HepG2 (cell line): Measurements from ENCODE around the gene VPS13D. TPM values are rescaled to one million over a fixed set of nuclear protein-coding genes. Genes with fewer than 3 reads are reported as not detected.

Source experiments
- BORCS8-MEF2B ChIP-seq: sonication (generic); formaldehyde crosslinking; IDR thresholded peaks from 2 replicates; pipeline ENCODE4 v1.8.0; 2022; ENCODE audit warnings: mild to moderate bottlenecking, missing genetic modification reagents
- CREM ChIP-seq, 2 experiments: sonication (generic) in 1 of 2; formaldehyde crosslinking in 1 of 2; IDR thresholded peaks; 2 replicates each; pipeline versions ENCODE4 v1.4.0 to v1.6.1; 2016 to 2020; ENCODE audit warnings: antibody characterized with exemption in 1 of 2, mild to moderate bottlenecking in 1 of 2, missing genetic modification reagents in 1 of 2
- ELF1 ChIP-seq: sonication (generic); formaldehyde crosslinking; IDR thresholded peaks from 2 replicates; pipeline ENCODE4 v1.4.0; 2020; ENCODE audit warnings: missing genetic modification reagents
- FOXK1 ChIP-seq: sonication (generic); formaldehyde crosslinking; IDR thresholded peaks from 2 replicates; pipeline ENCODE4 v1.4.0; 2020; ENCODE audit warnings: low read depth, missing genetic modification reagents, borderline replicate concordance
- HIVEP1 ChIP-seq: sonication (generic); formaldehyde crosslinking; IDR thresholded peaks from 2 replicates; pipeline ENCODE4 v1.4.0; 2020; ENCODE audit warnings: mild to moderate bottlenecking, missing genetic modification reagents
- HOXA9 ChIP-seq: sonication (generic); formaldehyde crosslinking; IDR thresholded peaks from 2 replicates; pipeline ENCODE4 v1.8.1; 2022; ENCODE audit warnings: missing genetic modification reagents, mild to moderate bottlenecking, moderate library complexity, borderline replicate concordance
- IKZF4 ChIP-seq: sonication (generic); formaldehyde crosslinking; IDR thresholded peaks from 2 replicates; pipeline ENCODE4 v1.5.1; 2020; ENCODE audit warnings: borderline replicate concordance, mild to moderate bottlenecking, low read depth, missing genetic modification reagents; ENCODE audit errors: not compliant biosample characterization
- RBM22 ChIP-seq: fragments of 200-400 bp; formaldehyde crosslinking; optimal IDR thresholded peaks from 2 replicates; pipeline ENCODE3; 2017; ENCODE audit warnings: mild to moderate bottlenecking, low read length, moderate library complexity
- SMAD1 ChIP-seq: sonication (generic); formaldehyde crosslinking; IDR thresholded peaks from 2 replicates; pipeline ENCODE4 v1.4.0; 2020; ENCODE audit warnings: missing genetic modification reagents, low read depth, mild to moderate bottlenecking, borderline replicate concordance
- STAT6 ChIP-seq: sonication (generic); formaldehyde crosslinking; IDR thresholded peaks from 2 replicates; pipeline ENCODE4 v1.4.0; 2020; ENCODE audit warnings: missing genetic modification reagents, mild to moderate bottlenecking, borderline replicate concordance
- TRAFD1 ChIP-seq: sonication (generic); formaldehyde crosslinking; IDR thresholded peaks from 2 replicates; pipeline ENCODE4 v1.5.1; 2020; ENCODE audit warnings: missing genetic modification reagents, mild to moderate bottlenecking, borderline replicate concordance
- YEATS2 ChIP-seq: sonication (generic); formaldehyde crosslinking; IDR thresholded peaks from 2 replicates; pipeline ENCODE4 v1.4.0; 2020; ENCODE audit warnings: missing genetic modification reagents, borderline replicate concordance
- ZNF18 ChIP-seq: sonication (generic); formaldehyde crosslinking; IDR thresholded peaks from 2 replicates; pipeline ENCODE4 v1.8.0; 2022; ENCODE audit warnings: mild to moderate bottlenecking, missing genetic modification reagents; ENCODE audit not compliant: insufficient replicate concordance
- ZNF251 ChIP-seq: sonication (generic); formaldehyde crosslinking; IDR thresholded peaks from 2 replicates; pipeline ENCODE4 v1.9.0; 2021; ENCODE audit warnings: mild to moderate bottlenecking, missing genetic modification reagents
- ZNF350 ChIP-seq: sonication (generic); formaldehyde crosslinking; IDR thresholded peaks from 2 replicates; pipeline ENCODE4 v1.4.0; 2020; ENCODE audit warnings: mild to moderate bottlenecking, low read depth, missing genetic modification reagents, borderline replicate concordance
- ZNF7 ChIP-seq: IDR thresholded peaks from 2 replicates; pipeline ENCODE4 v1.6.1; 2016; ENCODE audit warnings: missing biosample characterization, missing genetic modification reagents
- polyA plus RNA-seq, 8 experiments: library from polyadenylated mRNA; depleted of rRNA in 3 of 8; stranded (reverse) in 7 of 8; unstranded in 1 of 8; fragments of >200 nt; fragmentation: Illumina TruSeq in 4 of 8; extraction: Trizol in 4 of 8; gene quantifications; 2 replicates each; pipeline versions ENCODE4 v1.2.1 to v1.2.3, GENCODE V29; 2011 to 2016; ENCODE audit warnings: low read depth in 4 of 8, missing spikeins in 1 of 8, mixed read lengths in 1 of 8; ENCODE audit not compliant: insufficient read depth in 1 of 8
- total RNA-seq, 5 experiments: library from RNA; depleted of rRNA; stranded (reverse); fragments of >200 nt; fragmentation: Illumina TruSeq; extraction: Trizol; gene quantifications; 2 replicates each; pipeline ENCODE4 v1.2.3, GENCODE V29; 2016; ENCODE audit warnings: low read depth in 1 of 5
- TF ChIP-seq, protein P1 (sequence below): sonication (generic); formaldehyde crosslinking; conservative IDR thresholded peaks from 2 replicates; pipeline ENCODE4 v1.4.0; 2020; ENCODE audit warnings: mild to moderate bottlenecking, missing genetic modification reagents, moderate library complexity

Gene VPS13D
- total and polyA plus RNA-seq, 2 of the 13 experiments (the other 11 are each of a cell fraction or from before 2014, with no cell fraction given): 8.6 to 13.9 TPM

DNA sequence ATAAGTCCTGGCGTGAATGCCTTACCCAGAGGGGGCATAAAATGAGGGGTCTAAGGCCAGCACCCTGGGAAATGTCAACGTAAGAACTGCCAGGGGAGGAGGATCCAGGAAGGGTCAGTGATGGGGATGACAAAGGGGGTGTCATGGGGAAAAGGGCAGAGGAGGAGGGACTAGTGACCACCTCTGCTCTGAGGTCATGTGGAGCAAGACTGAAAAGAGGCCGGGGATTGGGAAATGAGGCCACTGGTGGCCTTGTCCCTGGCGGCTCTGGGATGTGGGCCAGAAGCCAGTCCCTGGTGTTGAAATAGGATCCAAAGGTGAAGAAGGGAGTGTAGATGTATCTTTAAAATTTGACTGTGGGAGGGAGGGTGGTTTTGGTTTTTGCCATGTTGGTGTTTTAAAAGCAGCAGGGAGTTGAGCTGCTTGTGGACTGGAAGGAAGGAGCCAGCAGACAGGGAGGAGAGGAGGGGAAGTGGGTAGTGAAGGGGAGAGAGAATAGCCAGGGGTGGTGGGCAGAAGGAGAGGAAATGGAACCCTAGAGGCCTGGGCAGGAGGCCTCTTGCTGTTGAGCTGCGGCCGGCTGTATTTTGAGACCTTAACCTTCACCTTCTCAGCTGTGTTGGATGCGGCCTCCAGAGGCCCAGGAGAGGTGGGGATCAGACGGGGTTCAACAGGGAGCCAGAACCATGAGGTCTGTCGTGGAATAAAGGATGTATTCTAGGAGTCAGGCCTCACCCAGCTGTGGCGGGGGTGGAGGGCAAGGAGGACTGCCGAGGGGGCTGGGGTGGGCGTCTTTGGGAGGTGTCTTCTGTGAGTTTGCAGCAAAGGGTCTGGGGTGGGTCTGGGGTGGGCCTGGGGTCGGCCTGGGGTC is 295.7 kb downstream of the VPS13D start (continued):
- TF ChIP-seq TRAFD1 (CRISPR knock-in tag): no peak
- peak; percentile 32; the same call in 1 of the 2 replicates for TF ChIP-seq STAT6 (CRISPR knock-in tag)
- TF ChIP-seq ZNF7: peak; percentile 20; the same call in 1 of the 2 replicates
- TF ChIP-seq FOXK1: peak; percentile 71; the same call in 1 of the 2 replicates
- peak; percentile 87 for TF ChIP-seq HIVEP1 (CRISPR knock-in tag)
- TF ChIP-seq, protein P1, sequence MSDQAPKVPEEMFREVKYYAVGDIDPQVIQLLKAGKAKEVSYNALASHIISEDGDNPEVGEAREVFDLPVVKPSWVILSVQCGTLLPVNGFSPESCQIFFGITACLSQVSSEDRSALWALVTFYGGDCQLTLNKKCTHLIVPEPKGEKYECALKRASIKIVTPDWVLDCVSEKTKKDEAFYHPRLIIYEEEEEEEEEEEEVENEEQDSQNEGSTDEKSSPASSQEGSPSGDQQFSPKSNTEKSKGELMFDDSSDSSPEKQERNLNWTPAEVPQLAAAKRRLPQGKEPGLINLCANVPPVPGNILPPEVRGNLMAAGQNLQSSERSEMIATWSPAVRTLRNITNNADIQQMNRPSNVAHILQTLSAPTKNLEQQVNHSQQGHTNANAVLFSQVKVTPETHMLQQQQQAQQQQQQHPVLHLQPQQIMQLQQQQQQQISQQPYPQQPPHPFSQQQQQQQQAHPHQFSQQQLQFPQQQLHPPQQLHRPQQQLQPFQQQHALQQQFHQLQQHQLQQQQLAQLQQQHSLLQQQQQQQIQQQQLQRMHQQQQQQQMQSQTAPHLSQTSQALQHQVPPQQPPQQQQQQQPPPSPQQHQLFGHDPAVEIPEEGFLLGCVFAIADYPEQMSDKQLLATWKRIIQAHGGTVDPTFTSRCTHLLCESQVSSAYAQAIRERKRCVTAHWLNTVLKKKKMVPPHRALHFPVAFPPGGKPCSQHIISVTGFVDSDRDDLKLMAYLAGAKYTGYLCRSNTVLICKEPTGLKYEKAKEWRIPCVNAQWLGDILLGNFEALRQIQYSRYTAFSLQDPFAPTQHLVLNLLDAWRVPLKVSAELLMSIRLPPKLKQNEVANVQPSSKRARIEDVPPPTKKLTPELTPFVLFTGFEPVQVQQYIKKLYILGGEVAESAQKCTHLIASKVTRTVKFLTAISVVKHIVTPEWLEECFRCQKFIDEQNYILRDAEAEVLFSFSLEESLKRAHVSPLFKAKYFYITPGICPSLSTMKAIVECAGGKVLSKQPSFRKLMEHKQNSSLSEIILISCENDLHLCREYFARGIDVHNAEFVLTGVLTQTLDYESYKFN (CRISPR knock-in tag): peak; percentile 97
- 0 out of 2 replicates have a peak, but pooled peaks have one; percentile 33 for TF ChIP-seq YEATS2 (CRISPR knock-in tag)
- peak; percentile 75; the same call in 1 of the 2 replicates for TF ChIP-seq SMAD1
- no peak for TF ChIP-seq HOXA9 (CRISPR knock-in tag)
- TF ChIP-seq ZNF18 (CRISPR knock-in tag): peak; percentile 55
- peak; percentile 80 for TF ChIP-seq CREM (IDR thresholded peaks at IDR 0.05)
- no peak for TF ChIP-seq CREM (CRISPR knock-in tag; IDR thresholded peaks at IDR 0.05)
- TF ChIP-seq BORCS8-MEF2B (CRISPR knock-in tag): peak; percentile 40; the same call in 1 of the 2 replicates
- peak; percentile 53 for TF ChIP-seq IKZF4
- peak; percentile 70; the same call in 1 of the 2 replicates for TF ChIP-seq ZNF350
- TF ChIP-seq ZNF251: no peak
- peak; percentile 10; the same call in 1 of the 2 replicates for TF ChIP-seq ELF1 (CRISPR knock-in tag)
- no peak for TF ChIP-seq RBM22
